GM21447 (cell line): ENCODE results near the gene SYN1.
"Not testable (repeated sequence)": the region's sequence is repeated elsewhere in the genome, so short reads cannot be mapped to it uniquely, and the experiment has no call there.

ENCODE experiments used
- ATAC-seq: cut with Tn5 transposase; IDR thresholded peaks from one replicate; pipeline ENCODE4 v1.9.1; 2021; ENCODE audit not compliant: unreplicated experiment

The SYN1 gene

DNA sequence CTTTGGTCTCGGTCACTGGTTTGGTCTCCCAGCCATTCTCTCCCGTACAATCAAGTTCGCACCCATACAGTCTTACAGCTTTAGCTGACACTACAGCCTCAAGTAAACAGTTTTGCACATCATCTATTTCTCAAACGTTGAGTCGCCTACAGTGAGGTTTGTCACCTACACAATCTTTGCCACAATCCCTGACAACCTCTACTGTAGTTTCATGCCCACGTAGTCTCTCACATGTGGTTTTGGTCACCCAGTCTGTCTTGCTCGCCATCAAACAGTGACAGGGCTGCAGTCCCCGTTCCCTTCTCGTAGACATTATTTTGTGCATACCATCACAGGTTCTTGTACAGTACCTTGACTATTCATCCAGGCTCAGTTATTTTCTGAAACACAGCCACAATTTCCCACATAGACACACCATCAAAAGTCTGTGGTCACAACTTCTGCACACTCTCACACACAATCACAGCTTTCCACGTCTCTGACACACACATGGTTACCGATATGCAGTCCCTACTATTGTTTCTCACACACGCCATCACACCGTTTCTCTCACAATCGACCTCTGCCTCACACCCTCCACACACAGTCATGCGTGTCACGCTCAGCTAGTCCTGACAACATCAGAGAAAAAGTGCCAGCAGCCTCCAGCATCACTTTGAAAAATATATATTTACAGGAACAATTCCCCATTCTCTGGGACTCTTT, 15.4 kb upstream of the SYN1 start:
- no peak for ATAC-seq

DNA sequence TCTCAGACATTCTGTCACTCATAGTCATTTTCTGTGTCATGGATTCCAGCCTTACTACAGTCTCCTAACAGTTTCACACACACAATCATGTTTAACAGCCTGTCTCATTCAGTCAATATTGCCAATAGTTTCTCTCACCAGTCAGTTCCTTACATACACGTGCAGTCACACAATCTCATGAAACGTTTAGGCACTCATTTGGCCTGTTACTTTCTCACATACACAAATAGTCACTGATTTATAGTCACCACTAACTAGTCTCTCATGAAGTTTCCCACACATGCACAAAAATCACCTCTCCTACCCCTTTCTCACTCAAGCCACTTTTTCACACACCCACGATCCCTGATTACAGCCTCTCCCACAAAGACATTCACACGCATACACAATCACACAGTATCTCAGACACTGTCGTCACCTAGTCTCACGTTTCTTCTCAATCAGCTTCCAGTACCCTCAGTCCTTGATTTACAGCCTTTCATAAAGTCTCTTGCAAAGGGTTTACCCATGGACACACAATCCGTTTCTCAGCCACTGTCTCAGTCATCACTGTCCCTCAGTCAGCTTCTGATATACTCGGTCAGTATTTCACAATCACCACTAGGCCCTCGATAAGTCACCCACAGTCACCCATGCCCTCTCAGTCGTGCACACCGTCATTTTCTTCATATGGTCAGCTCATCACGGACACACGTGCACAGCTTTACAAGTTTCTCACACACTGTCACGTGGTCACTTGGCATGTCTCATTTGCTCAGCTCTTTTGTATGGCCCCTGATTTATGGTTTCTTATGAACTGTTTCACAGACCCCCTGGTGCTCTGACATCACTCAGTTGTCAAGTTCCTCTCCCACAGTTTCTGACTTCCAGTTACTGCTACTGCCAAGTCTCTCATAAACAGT, 14.3 kb upstream of the SYN1 start:
- no peak for ATAC-seq

DNA sequence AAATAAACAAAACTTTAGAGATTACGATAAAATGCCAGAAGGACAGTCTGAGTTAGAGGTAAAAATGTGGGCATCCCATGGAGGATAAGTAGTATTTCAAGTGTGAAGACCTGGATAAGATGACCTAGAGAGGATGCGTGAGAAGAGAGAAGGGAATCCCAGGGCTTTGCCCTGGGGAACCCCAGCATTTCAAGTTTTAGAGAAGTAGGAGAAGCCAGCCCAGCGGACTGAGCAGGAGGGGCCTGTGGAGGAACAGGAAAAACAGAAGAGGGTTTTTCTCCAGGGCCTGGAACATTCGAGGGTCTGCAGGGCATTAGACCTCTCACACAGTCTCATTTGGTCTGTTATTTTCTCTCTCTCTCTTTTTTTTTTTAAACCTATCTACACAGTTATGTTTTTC, 13.0 kb upstream of the SYN1 start:
- no peak for ATAC-seq

DNA sequence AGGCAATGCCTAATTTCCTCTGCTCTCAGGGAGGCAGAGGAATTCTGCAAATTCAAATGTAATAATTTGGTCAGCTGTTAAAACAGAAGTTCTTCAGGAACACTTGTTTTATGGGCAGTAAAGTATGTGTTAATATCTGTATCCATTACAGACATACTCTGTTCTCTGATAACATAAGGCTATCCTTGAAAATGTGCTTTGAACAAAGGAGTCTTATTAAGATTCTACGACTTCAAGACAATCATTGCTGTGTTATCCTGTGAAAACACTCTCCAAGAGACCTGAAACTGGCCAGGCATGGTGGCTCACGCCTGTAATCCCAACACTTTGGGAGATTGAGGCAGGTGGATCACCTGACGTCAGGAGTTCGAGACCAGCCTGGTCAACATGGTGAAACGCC, 12.0 kb upstream of the SYN1 start:
- no peak for ATAC-seq

DNA sequence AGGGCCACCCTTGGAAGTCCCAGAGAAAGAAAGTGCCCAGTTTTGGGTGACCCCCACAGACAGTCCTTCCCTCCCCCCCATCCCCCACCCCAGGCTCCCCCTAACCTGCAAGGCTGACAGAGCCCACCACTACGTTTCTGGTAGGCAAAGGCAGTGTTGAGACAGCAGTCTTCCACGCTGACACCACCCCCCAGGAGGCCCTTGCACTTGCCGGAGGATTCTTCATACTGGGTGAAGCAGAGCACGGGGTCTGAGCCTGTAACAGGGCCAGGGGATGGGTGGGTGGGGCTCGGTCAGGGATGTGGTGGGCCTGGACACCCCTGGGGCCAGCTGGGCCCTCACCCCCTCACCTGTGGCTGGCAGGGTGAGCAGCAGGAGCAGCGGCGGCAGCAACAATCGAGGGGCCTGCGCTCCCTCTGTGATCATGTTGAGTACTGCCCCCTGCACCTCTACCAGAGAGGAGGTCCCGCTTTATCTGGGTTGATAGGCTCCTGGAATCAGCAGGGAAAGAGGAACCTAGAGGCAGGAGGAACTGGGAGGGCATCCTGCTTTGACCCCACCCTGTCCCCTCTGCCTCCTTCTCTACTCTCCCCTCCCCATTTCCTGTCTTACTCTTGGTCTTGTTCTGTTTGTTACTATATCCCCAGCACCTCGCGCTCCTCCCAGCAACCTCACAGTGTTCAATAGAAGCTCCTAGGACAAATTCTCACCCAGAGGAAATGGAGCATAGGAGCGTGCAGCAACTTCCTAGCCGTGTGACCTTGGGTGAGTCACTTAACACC, 10.0 kb upstream of the SYN1 start, which contains the start of gene CFP:
TSS of gene CFP (minus strand) at position 512 of the 782 bp plus-strand sequence. CDS start at position 426, 86 bp downstream.
- no peak for ATAC-seq

DNA sequence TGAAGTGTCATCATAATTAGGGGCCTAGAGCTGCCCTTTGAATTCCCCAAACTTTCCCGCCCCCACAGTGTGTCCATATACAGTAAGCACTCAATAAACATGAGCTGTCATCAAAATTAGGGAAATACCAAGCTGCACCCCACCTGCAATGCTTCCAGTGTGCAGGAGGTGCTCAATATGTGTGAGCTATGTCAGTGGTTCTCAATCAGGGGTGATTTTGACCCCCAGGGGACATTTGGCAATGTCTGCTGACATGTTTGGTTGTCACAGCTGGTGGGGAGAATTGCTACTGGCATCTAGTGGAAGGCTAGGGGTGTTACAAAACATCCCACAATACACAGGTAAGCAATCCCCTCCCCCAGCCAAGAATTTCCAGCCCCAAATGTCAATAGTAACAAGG, 9.3 kb upstream of the SYN1 start:
- peak; percentile 42 for ATAC-seq

DNA sequence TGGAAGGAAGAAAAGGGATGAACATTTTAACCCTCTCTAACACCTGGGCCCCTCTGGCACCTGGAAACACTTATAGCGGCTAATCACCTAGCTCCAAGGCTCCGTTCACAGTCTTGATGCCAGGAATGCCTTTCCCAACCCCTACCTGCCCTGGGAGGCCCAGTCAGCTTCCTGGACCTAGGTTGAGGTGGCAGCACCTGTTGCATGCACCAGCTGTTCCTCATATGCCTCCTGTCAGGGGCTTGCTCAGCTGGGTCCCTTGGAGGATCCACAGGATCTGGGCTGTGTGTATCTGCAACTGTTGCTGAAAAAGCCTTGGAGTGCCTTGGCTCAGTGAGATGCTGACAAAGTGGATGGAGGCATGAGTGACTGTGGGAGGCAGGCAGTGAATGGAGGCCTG, 5.7 kb upstream of the SYN1 start:
- ATAC-seq: no peak

DNA sequence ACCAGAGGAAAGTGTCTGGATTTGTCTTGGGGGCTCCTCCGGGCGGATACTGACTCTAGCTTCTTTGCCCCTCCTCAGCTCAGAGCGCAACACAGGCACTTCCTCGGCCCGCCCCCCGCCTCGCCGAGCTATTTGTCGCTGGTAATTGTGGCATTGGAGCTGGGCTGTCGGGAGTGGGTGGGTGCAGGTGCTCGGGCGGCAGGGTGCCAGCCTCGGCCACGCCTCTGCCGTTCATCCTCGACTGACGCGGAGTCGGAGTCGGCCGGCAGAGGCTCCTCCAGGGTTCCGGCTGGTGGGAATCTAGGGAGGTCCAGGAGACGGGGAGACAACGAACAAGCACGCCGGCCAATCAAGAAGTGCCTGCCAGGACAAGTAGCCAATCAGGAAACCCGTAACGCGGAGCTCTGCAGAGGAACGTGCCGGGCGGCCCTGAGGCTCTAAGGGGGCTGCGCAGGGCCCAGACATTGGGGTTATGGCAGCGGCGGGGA, 3.9 kb upstream of the SYN1 start:
- no peak for ATAC-seq

DNA sequence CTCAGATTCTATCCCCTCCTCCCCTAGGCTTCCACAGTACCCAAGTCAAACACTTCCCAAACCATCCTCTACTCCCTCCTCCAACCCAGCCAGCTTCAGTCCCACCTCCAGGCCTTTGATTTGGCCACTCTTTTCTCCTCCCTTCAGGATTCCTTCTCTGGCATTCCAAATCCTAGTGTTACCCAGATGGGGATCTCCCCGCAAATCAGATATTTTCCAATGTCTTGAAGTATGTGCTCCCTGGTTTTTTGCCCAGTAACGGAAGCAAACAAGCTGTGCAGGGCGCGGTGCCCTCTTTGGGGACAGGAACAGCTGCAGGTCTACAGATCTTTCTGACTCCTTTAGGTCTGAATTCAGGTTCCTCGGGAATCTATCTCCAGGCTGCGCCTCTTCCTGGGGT, 2.2 kb upstream of the SYN1 start:
- no peak for ATAC-seq

DNA sequence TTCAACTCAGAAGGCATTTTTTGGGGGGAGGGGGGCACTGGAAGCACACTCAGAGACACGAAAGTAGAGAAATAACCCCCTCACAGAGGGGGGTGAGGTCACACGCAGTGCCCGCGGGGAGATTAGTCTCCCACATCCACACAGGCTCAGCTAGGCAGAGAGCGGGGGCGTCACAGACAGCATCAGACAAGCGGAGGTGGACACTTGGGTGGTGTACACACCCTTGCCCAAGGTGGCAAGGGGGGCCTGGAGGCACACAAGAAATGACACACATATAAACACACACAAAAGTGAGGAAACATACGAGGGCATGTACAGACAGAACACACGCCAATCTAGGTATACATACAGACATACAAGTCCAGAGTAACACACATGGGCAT, 637 bp upstream of the SYN1 start:
- ATAC-seq: no peak

DNA sequence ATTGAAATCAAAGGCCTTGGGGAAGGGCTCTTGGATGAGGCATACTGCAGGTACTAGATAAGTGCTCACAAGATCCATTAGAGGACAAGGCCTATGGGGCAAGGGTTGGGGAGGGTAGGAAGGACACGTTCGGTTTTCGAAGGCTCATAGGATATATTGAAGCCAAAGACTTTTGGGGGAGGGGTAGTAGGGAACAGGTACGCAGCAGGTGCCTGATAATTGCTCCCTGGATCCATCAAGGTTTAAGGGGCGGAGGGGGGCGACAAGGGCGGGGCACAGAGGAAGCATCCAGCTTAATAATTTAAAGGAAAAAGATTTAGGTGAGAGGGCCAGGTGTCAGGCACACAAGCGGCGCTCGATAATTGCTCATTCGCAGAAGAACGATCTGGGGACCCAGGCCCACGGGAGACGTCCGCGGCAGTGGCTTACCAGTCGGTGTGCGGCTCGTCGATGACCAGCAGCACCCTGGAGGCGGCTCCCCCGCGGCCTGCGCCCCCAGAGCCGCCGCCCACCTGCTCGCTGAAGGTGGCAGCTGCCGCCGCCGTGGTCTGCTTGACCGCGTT, 653 bp downstream of the SYN1 start:
- ATAC-seq: no peak

DNA sequence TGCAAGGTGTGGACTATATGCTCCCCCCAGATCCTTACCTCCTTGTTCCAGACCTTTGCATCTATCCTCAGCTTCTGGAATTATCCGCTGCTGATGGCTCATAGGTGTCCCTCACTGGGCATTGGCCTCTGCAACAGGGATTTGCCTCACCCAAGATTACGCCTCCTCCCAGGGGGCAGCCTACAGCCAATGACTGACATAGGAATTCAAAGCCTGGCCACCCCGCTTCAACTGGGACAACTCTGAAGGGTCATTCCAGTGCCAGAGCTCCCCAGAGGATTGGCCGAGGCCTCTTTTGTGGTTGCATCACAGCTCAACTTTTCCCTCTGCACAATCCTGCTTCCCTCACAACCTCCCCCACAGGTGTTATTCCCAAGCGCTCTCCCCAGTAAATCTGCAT, 5.0 kb downstream of the SYN1 start:
- ATAC-seq: no peak

DNA sequence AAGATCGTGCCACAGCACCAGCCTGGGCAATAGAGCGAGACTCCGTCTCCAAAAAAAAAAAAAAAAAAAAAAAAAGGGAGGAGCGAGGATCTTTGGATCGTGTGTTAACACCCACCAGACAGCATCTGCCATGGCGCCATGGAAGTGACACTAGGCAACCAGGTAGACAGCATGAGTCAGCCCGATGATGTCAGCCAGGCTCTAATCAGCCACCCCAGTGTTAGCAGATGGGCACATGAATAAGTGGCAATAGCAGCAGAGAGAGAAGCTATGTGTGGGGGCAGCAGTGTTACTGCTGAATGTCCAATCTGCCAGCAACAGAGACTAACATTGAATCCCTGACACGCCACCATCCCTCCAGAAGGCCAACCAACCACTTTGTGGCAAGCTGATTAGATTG, 6.6 kb downstream of the SYN1 start:
- no peak for ATAC-seq

DNA sequence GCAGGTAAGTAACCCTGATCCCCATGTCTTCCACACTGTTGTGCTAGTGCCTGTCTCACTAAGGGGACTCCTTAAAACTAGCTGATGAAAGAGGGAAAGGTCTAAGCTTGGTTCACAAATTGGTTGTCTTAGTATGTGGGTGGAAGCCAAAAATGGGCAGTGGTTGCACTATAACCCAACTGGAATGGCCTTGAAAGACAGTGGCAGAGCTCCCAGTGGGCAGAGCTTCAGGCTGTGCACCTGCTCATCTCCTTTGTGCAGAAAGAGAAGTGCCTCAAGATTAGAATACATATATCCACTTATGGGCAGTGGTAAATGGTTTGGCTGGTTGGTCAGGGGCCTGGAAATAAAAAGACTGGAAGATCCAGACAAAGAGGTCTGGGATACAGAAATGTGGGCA, 7.2 kb downstream of the SYN1 start:
- no peak for ATAC-seq

DNA sequence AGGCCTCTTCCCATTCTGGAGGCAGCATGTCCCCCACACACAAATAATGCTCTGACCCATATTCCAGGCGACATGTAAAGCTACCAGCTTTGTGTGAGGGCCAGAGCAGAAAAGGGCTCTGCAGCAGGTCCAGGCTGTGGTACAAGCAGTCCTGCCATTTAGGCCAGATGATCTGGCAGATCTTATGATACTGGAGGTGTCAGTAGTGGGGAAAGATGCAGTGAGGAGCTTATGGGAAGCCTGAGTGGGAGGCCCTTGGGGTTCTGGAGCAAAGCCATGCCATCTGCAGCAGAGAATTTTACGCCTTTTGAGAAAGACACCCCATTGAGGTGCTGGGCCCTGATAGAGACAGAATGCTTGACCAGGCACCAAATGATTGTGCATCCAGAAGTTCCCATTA, 7.7 kb downstream of the SYN1 start:
- ATAC-seq: no peak

DNA sequence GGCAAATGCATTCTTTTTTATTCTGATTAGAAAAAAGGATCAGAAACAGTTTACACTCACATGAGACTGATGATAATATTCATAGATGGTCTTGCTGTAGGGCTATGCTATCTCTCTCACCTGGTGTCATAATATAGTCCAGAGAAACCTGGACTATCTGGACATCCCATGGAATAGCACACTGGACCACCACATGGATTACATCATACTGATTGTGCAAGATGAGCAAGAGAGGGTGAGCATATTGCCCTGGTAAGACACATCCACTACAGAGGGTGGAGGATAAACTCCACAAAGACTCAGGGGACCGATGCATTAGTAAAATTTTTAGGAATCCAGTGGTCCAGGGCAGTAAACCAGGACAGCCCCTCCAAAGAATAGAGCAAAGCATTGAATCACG, 8.2 kb downstream of the SYN1 start:
- ATAC-seq: no peak

DNA sequence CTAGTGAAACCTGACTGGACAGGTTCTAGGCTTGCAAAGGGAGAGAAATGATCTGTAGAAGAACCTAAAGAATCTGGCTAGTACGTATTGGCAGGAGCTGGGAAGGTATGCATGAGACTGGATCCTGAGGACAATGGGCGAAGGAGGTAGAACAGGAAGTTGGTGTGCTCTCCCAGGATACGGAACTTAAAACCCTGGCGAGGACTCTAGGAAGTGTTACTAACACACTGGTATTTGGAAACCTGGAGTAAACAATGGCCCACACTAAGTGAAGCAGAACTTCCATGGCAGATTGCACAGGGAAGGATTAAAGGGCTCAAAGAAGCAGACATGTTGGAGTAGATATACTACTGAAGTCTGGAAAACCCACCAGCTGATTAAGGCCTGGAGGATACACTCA, 9.1 kb downstream of the SYN1 start:
- ATAC-seq: no peak

DNA sequence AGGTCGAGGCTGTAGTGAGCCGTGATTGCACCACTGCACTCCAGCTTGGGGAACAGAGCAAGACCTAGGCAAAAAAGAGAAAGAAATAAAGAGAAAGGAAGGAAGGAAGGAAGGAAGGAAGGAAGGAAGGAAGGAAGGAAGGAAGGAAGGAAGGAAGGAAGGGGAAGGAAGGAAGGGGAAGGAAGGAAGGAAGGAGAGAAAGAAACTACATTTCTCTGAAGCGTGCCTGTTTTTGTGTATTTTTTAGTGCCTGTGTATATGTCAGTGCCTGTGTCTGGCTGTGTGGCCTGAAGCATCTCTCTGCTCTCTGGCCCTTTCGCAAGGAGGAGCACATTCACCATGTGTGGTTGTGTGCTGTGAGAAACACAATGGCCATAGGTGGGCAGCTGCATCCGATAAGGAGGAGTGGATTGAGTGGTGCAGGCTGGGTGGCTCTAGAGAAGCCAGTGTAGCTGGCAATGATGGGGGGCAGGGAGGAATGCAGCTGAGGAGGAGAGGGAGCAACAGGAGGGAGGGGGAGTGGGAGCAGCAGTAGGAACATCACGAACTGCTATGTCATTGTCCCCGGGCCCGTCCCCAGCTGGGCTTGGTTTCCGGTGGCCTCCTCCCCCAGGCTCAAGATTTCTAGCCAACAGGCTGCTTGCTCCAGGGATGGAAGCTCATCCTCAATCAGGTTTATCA, 11.4 kb downstream of the SYN1 start:
- no peak for ATAC-seq

DNA sequence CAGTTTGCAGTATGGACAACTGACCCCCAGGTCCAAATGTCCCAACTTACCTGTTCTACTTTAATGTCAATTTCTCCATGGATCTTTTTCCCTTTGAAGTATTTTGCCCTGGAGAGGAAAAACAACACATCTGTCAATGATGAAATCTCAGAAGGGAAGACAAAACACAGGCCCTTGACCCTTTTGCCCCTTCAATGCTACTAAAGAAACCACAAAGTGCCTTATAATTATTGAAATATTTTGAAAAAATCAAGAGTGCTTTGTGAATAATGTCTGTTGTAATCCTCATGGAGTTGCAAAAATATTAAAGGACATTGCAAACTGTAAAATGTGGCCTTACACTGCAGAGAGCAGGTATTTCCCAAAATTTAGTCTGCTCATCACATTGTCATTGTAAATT, 12.6 kb downstream of the SYN1 start:
- ATAC-seq: no peak

DNA sequence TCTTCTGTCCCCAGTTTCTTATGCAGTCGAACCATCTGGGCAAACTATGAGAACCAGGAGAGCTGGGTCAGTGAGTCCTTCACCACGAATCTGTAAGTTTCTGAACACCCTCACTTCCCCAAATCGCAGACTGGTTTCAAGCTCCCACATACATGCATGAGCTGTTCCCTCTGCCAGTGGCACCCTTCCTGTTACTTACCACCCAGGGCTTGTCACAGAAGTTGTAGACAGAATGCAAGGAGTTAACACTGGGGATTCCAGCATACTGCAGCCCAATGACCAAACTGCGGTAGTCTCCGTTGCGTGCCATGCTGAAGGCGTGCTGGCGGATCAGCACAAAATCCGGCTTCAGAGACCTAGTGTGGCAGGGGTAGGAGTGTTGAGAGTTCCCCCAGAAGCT, 14.6 kb downstream of the SYN1 start:
- no peak for ATAC-seq

DNA sequence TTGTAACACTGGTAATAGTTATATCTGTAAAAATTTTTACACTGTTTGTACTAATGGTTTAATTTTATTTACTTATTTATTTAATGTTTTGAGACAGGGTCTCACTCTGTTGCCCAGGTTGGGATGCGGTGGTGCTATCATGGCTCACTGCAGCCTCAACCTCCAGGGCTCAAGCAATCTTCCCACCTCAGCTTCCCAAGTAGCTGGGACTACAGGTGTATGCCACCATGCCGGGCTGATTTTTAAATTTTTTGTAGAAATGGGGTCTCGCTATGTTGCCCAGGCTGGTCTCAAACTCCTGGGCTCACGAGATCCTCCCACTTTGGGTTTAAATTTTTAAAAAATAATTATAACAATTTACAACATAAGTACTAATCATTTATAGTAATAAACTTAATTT, 16.5 kb downstream of the SYN1 start:
- not testable (repeated sequence) for ATAC-seq
